SH-SY5Y (cell line): ENCODE data around the gene RPS6KL1.

Experiments
- GATA2 ChIP-seq: IDR thresholded peaks from 2 replicates; pipeline ENCODE4 v1.6.1; 2011; ENCODE audit warnings: mild to moderate bottlenecking, low read depth, low read length
- GATA3 ChIP-seq: IDR thresholded peaks from 2 replicates; pipeline ENCODE4 v1.6.1; 2011; ENCODE audit warnings: low read depth, mild to moderate bottlenecking, low read length, moderate library complexity

GRCh38 chr14:74905595-74906142, 17.4 kb downstream of the RPS6KL1 start:
- TF ChIP-seq GATA2: no peak
- no peak for TF ChIP-seq GATA3
